Central memory CD8-positive, alpha-beta T cell (primary cell): ENCODE data around the gene DHDH.
A peak's percentile ranks its signal among the peaks of the same experiment; 100 is the strongest.

Experiments used
- ATAC-seq: fragments of 150-1000 bp; cut with Tn5 transposase; replicated peaks from 2 replicates; pipeline ENCODE4 v1.10.0; 2022; ENCODE audit warnings: mild to moderate bottlenecking, moderate FRiP score, moderate number of reproducible peaks; ENCODE audit not compliant: poor library complexity, severe bottlenecking; ENCODE audit errors: extremely low read depth
- DNase-seq, 2 donors: peaks; one replicate each; pipeline ENCODE4 v3.0.0; 2021; ENCODE audit warnings: low spot score in 2 of 2
- H3K27ac Mint-ChIP-seq: one replicate; pipeline ENCODE4 v1.8.0; 2022; ENCODE audit warnings: low read depth, mild to moderate bottlenecking, moderate library complexity, mixed read lengths
- H3K27me3 Mint-ChIP-seq: one replicate; pipeline ENCODE4 v1.8.0; 2022; ENCODE audit warnings: mixed read lengths
- H3K36me3 Mint-ChIP-seq: one replicate; pipeline ENCODE4 v1.8.0; 2022; ENCODE audit warnings: mild to moderate bottlenecking, moderate library complexity, mixed read lengths; ENCODE audit not compliant: insufficient read depth
- H3K4me1 Mint-ChIP-seq: one replicate; pipeline ENCODE4 v1.8.0; 2022; ENCODE audit warnings: mixed read lengths
- H3K4me3 Mint-ChIP-seq: one replicate; pipeline ENCODE4 v1.8.0; 2022; ENCODE audit warnings: mild to moderate bottlenecking, moderate library complexity, mixed read lengths
- H3K9me3 Mint-ChIP-seq: one replicate; pipeline ENCODE4 v1.8.0; 2022; ENCODE audit warnings: mixed read lengths

DHDH gene

GRCh38 chr19:48959341-48960239 is 26.1 kb downstream of the DHDH start:
- Mint-ChIP-seq H3K4me3 (no peak overlapping the region), H3K27me3 (no peaks in the 10 kb centered on the region), H3K4me1 (peaks cover 49% of the 10 kb centered on the region), H3K27ac (no peak overlapping the region), H3K9me3 (no peaks in the 10 kb centered on the region), H3K36me3 (peaks cover 24% of the 10 kb centered on the region)
- ATAC-seq (no peak), DNase-seq (no peak)

GRCh38 chr19:48961051-48961649 is 27.7 kb downstream of the DHDH start:
- no peak for DNase-seq
- H3K27me3 Mint-ChIP-seq, result no peaks in the 10 kb centered on the region
- H3K4me3 Mint-ChIP-seq, result peak overlapping the region; percentile 52

GRCh38 chr19:48961673-48962028 is 28.2 kb downstream of the DHDH start:
- DNase-seq (no peak), ATAC-seq (no peak)
- H3K36me3 Mint-ChIP-seq, result peaks cover 29% of the 10 kb centered on the region
- H3K27me3 Mint-ChIP-seq, result no peaks in the 10 kb centered on the region
- H3K27ac Mint-ChIP-seq, result peak overlapping the region; percentile 99
- H3K9me3 Mint-ChIP-seq, result no peaks in the 10 kb centered on the region
- peaks cover 56% of the 10 kb centered on the region for H3K4me1 Mint-ChIP-seq
- peak overlapping the region; percentile 52 for H3K4me3 Mint-ChIP-seq

More at GRCh38 chr19:48961051-48961649, 27.7 kb downstream of the DHDH start:
- no peak for ATAC-seq
- Mint-ChIP-seq H3K27ac (peak overlapping the region; percentile 99), H3K4me1 (peaks cover 54% of the 10 kb centered on the region), H3K9me3 (no peaks in the 10 kb centered on the region), H3K36me3 (peaks cover 30% of the 10 kb centered on the region)

- Mint-ChIP-seq H3K36me3 (peaks cover 25% of the 10 kb centered on the region), H3K4me3 (peak overlapping the region; percentile 52), H3K27ac (peak overlapping the region; percentile 99), H3K9me3 (no peaks in the 10 kb centered on the region), H3K27me3 (no peaks in the 10 kb centered on the region), H3K4me1 (peaks cover 53% of the 10 kb centered on the region)
- DNase-seq, result no peak
- no peak for ATAC-seq
Measured at GRCh38 chr19:48962029-48962848, 28.7 kb downstream of the DHDH start.

GRCh38 chr19:48962849-48963165 is 29.3 kb downstream of the DHDH start:
- peaks cover 24% of the 10 kb centered on the region for H3K36me3 Mint-ChIP-seq
- no peaks in the 10 kb centered on the region for H3K9me3 Mint-ChIP-seq
- no peak for DNase-seq
- peaks cover 53% of the 10 kb centered on the region for H3K4me1 Mint-ChIP-seq
- H3K27me3 Mint-ChIP-seq, result no peaks in the 10 kb centered on the region
- H3K27ac Mint-ChIP-seq, result peak overlapping the region; percentile 99
- peak overlapping the region; percentile 99 for H3K4me3 Mint-ChIP-seq
- no peak for ATAC-seq

GRCh38 chr19:48963371-48964204 is 30.1 kb downstream of the DHDH start:
- no peak for ATAC-seq

GRCh38 chr19:48964205-48965039 is 30.9 kb downstream of the DHDH start:
- DNase-seq (no peak), ATAC-seq (no peak)
- Mint-ChIP-seq H3K27ac (peak overlapping the region; percentile 99), H3K4me1 (peaks cover 58% of the 10 kb centered on the region), H3K27me3 (no peaks in the 10 kb centered on the region), H3K9me3 (no peaks in the 10 kb centered on the region), H3K36me3 (peaks cover 27% of the 10 kb centered on the region), H3K4me3 (peak overlapping the region; percentile 99)

More at GRCh38 chr19:48963371-48964204, 30.1 kb downstream of the DHDH start:
- H3K9me3 Mint-ChIP-seq, result no peaks in the 10 kb centered on the region
- H3K36me3 Mint-ChIP-seq, result peaks cover 26% of the 10 kb centered on the region
- peak overlapping the region; percentile 99 for H3K27ac Mint-ChIP-seq
- no peaks in the 10 kb centered on the region for H3K27me3 Mint-ChIP-seq
- DNase-seq, result no peak
- peak overlapping the region; percentile 99 for H3K4me3 Mint-ChIP-seq
- H3K4me1 Mint-ChIP-seq, result peaks cover 58% of the 10 kb centered on the region

- H3K9me3 Mint-ChIP-seq, result no peaks in the 10 kb centered on the region
- H3K27ac Mint-ChIP-seq, result peak within 1 kb of the TSS; percentile 99
- peak; percentile 77 for ATAC-seq
- peak within 1 kb of the TSS; percentile 99 for H3K4me3 Mint-ChIP-seq
- H3K27me3 Mint-ChIP-seq, result no peaks in the 10 kb centered on the region
- DNase-seq, result peak; percentile 70 to 72
- peaks cover 27% of the 10 kb centered on the region for H3K36me3 Mint-ChIP-seq
- peaks cover 58% of the 10 kb centered on the region for H3K4me1 Mint-ChIP-seq
Measured at GRCh38 chr19:48965040-48965805, 31.7 kb downstream of the DHDH start, which contains the start of gene FTL. Gene FTL, plus strand, starts transcription at chr19:48965309. Its CDS starts 199 bp downstream, at chr19:48965508.

- Mint-ChIP-seq H3K9me3 (no peaks in the 10 kb centered on the region), H3K4me1 (peaks cover 63% of the 10 kb centered on the region), H3K4me3 (peak overlapping the region; percentile 99), H3K27ac (peak overlapping the region; percentile 99), H3K27me3 (no peaks in the 10 kb centered on the region), H3K36me3 (peaks cover 27% of the 10 kb centered on the region)
- DNase-seq, result peak; percentile 80 to 82
- peak; percentile 78 for ATAC-seq
Measured at GRCh38 chr19:48965806-48966540, 32.5 kb downstream of the DHDH start.

- DNase-seq (no peak), ATAC-seq (no peak)
- Mint-ChIP-seq H3K27ac (peak overlapping the region; percentile 99), H3K4me1 (peaks cover 63% of the 10 kb centered on the region), H3K9me3 (no peaks in the 10 kb centered on the region), H3K36me3 (peaks cover 23% of the 10 kb centered on the region), H3K27me3 (no peaks in the 10 kb centered on the region), H3K4me3 (peak overlapping the region; percentile 99)
Measured at GRCh38 chr19:48966541-48967345, 33.2 kb downstream of the DHDH start.
